Lung (tissue), 12 donors: Measurements from ENCODE around the gene PXK. TPM values are rescaled to one million over a fixed set of nuclear protein-coding genes. Genes with fewer than 3 reads are reported as not detected.

Experiments
- ATAC-seq: fragments of 200-7000 bp; cut with Tn5 transposase; one replicate; pipeline ENCODE4 v1.9.1; 2020; ENCODE audit warnings: moderate number of reproducible peaks; ENCODE audit not compliant: insufficient read depth, low FRiP score
- DNase-seq, 3 donors: peaks; one replicate each; pipeline ENCODE4 v3.0.0-alpha.2; 2013 to 2017
- H3K27ac ChIP-seq, 2 donors: one replicate each; pipeline ENCODE4 v1.5.1; 2013; ENCODE audit warnings: mild to moderate bottlenecking in 2 of 2, moderate library complexity in 2 of 2, control low read depth in 1 of 2, inconsistent platforms in 1 of 2, low read depth in 1 of 2, low read length in 1 of 2
- H3K27me3 ChIP-seq, 3 donors: one replicate each; pipeline ENCODE4 v1.5.1; 2013; ENCODE audit warnings: low read length in 2 of 3; ENCODE audit not compliant: control insufficient read depth in 3 of 3, insufficient read depth in 3 of 3
- H3K36me3 ChIP-seq, 4 donors: one replicate each; pipeline ENCODE4 v1.5.1; 2013; ENCODE audit warnings: low read length in 4 of 4, mild to moderate bottlenecking in 1 of 4, moderate library complexity in 1 of 4; ENCODE audit not compliant: control insufficient read depth in 4 of 4, insufficient read depth in 4 of 4
- H3K4me1 ChIP-seq, 5 donors: one replicate each; pipeline ENCODE4 v1.5.1; 2013; ENCODE audit warnings: low read length in 5 of 5, mild to moderate bottlenecking in 2 of 5, moderate library complexity in 1 of 5; ENCODE audit not compliant: control insufficient read depth in 5 of 5, insufficient read depth in 5 of 5
- H3K4me3 ChIP-seq: one replicate; pipeline ENCODE4 v1.5.1; 2013; ENCODE audit warnings: mild to moderate bottlenecking, control low read depth, moderate library complexity
- H3K9ac ChIP-seq, 2 donors: one replicate each; pipeline ENCODE4 v1.5.1; 2013; ENCODE audit warnings: low read length in 2 of 2, control low read depth in 1 of 2; ENCODE audit not compliant: insufficient read depth in 1 of 2
- H3K9me3 ChIP-seq, 4 donors: one replicate each; pipeline ENCODE4 v1.5.1; 2013; ENCODE audit warnings: low read length in 3 of 4, mild to moderate bottlenecking in 1 of 4, moderate library complexity in 1 of 4; ENCODE audit not compliant: control insufficient read depth in 4 of 4, insufficient read depth in 3 of 4
- WGBS, 2 donors: extraction: QIAGEN DNeasy Blood & Tissue Kit; methylation state at CpG; one replicate each; pipeline ENCODE4 v1.1.7; 2013; 5-methylcytosine and 5-hydroxymethylcytosine counted together
- polyA plus RNA-seq, 2 donors: library from polyadenylated mRNA; stranded (reverse); fragments of 200-250 nt; gene quantifications; one replicate each; pipeline ENCODE4 v1.2.1, GENCODE V29; 2013
- total RNA-seq, 2 donors: library from RNA; depleted of rRNA in 1 of 2; stranded (reverse); fragments of >200 nt in 1 of 2; gene quantifications; one replicate each; pipeline ENCODE4 v1.2.1, GENCODE V29; 2014 to 2021
- TF ChIP-seq, protein P1 (sequence below): IDR thresholded peaks from 2 replicates; pipeline ENCODE4 v1.5.1; 2012; ENCODE audit warnings: mild to moderate bottlenecking; ENCODE audit errors: control extremely low read depth, extremely low read depth
- donor health status: control.
- donor health status: control.
- donor health status: Bipolar disorder and iron deficiency.
- donor health status: healthy.
- donor health status: DM: yes; HTN: yes; CAD: no.

Gene PXK
- total and polyA plus RNA-seq, 4 donors: 6.0 to 41.7 (median 22.1) TPM

DNA sequence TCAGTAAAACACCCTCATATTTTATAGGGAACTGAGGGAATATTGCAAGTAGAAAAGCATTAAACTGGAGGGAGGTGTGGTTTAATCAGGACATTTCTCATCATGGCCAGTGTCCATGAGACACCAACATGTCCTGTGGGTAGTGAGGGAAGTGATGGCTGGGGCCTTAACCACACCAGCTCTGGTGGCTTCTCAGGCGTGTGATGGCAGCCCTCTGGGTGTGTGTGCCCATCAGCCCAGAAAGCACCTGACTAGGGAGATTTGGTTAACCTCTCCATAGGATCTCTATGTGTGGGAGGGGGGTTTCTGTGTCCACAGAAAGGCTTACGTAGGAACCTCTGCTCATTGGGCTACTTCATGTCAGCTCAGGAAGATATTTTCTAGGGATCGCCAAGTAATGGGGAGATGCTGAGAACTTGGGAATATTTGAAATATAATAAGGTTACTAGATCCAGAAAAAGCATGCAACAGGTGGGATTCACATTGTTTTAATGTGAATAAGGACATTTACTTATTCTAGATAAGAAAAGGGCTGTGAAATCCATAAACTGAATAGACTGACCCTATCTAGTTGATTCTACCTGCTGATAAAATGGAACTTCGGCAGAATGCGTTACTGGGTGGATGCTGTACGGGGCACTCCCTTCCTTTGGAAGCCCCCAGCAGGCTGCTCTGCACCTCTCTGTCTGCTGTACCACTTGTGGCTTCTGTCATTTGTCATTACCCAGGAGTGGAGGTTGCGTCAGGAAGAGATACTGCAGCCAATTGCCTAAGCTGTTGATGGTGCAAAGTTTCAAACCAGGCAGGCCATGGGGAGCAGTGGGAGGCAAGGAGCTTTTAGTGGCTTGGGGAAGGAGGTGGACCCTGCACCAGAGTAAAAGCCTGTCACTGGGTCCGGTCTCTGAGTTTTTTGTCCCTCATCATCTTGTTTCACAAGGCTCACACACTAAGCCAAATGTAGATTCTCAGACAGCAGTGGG, 79.4 kb downstream of the PXK start:
- Histone ChIP-seq H3K36me3 (peaks cover 7 to 49% (median 17%) of the 10 kb centered on the region in 4 donors), H3K27ac (no peak overlapping the region), H3K4me1 (peaks cover 0 to 12% (median 3%) of the 10 kb centered on the region in 5 donors), H3K27me3 (no peaks in the 10 kb centered on the region), H3K9ac (no peak overlapping the region), H3K9me3 (no peaks in the 10 kb centered on the region), H3K4me3 (no peak overlapping the region)
- DNase-seq (no peak), ATAC-seq (no peak)
- WGBS, 2 donors: 70 to 84% methylated on average over 8 of the region's 8 CpGs
- TF ChIP-seq, protein P1, sequence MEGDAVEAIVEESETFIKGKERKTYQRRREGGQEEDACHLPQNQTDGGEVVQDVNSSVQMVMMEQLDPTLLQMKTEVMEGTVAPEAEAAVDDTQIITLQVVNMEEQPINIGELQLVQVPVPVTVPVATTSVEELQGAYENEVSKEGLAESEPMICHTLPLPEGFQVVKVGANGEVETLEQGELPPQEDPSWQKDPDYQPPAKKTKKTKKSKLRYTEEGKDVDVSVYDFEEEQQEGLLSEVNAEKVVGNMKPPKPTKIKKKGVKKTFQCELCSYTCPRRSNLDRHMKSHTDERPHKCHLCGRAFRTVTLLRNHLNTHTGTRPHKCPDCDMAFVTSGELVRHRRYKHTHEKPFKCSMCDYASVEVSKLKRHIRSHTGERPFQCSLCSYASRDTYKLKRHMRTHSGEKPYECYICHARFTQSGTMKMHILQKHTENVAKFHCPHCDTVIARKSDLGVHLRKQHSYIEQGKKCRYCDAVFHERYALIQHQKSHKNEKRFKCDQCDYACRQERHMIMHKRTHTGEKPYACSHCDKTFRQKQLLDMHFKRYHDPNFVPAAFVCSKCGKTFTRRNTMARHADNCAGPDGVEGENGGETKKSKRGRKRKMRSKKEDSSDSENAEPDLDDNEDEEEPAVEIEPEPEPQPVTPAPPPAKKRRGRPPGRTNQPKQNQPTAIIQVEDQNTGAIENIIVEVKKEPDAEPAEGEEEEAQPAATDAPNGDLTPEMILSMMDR: no peak

DNA sequence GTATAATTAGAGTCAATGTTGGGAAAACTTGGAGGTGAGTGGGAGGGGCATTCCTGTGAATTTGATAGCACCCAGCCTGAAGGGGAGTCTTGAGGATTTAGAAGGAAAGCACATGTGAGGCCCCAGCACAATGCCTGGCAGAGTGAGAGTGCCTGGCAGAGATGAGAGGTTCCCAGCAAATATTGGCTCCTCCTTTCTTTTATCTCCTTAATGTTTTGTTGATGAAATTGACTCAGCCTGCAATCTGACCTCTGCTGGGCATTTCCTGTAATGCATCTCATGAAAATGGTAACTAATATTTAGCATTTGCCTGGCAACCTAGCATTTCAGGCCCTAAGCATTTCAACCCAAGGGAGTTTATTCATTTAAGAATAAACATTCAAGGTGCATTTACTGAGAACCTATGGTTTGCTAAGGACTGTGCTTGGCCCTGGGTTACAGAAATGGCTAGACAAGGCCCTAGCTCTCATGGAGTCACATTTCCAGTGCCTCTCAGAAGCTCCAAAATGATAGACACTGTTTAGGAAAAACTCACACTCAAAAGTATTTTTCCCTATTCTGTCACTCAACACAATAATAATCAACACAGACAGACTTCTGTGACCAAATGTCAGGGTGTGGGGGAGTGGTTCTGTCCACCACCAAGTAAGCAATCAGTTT, 82.0 kb downstream of the PXK start:
- Histone ChIP-seq H3K9me3 (no peaks in the 10 kb centered on the region), H3K9ac (no peak overlapping the region), H3K36me3 (peaks cover 0 to 38% (median 9%) of the 10 kb centered on the region in 4 donors), H3K27ac (peak overlapping the region in 1 of 2 donors; percentile 10), H3K4me1 (peaks cover 0 to 12% (median 3%) of the 10 kb centered on the region in 5 donors), H3K4me3 (no peak overlapping the region), H3K27me3 (no peaks in the 10 kb centered on the region)
- ATAC-seq (peak; percentile 76), DNase-seq (peak; percentile 61 to 85 (median 81))
- TF ChIP-seq, protein P1: peak; percentile 59

DNA sequence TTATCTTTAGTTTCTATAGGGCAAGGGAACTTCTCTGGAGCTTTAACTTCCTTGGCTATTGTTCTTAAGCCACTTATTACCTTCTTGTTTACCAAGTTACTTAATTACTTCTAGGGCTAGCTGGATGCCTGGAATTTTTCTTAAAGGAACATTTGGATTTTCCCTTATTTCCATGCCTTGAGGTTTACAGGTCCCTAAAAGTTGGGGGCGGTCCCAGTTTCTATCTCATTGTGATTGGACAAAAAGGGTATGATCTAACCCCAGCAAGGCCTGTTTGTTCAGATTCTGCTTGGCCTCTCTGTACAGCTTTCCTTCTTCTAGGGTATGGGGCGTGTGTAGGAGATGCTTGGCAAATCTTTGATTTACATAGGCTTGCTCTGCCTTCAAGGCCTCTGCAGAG, 83.5 kb downstream of the PXK start:
- no peaks in the 10 kb centered on the region for H3K27me3 ChIP-seq
- TF ChIP-seq, protein P1: no peak
- 88% methylated on average over 2 of the region's 2 CpGs for WGBS, 2 donors
- ATAC-seq: no peak
- peaks cover 0 to 12% (median 3%) of the 10 kb centered on the region in 5 donors for H3K4me1 ChIP-seq
- no peak for DNase-seq
- H3K27ac ChIP-seq: no peak overlapping the region
- H3K4me3 ChIP-seq: no peak overlapping the region
- peaks cover 0 to 29% (median 8%) of the 10 kb centered on the region in 4 donors for H3K36me3 ChIP-seq
- no peak overlapping the region for H3K9ac ChIP-seq
- no peaks in the 10 kb centered on the region for H3K9me3 ChIP-seq
